Measurements from ENCODE around the gene ZNF746.
A peak's percentile ranks its signal among the peaks of the same experiment; 100 is the strongest.

DNA sequence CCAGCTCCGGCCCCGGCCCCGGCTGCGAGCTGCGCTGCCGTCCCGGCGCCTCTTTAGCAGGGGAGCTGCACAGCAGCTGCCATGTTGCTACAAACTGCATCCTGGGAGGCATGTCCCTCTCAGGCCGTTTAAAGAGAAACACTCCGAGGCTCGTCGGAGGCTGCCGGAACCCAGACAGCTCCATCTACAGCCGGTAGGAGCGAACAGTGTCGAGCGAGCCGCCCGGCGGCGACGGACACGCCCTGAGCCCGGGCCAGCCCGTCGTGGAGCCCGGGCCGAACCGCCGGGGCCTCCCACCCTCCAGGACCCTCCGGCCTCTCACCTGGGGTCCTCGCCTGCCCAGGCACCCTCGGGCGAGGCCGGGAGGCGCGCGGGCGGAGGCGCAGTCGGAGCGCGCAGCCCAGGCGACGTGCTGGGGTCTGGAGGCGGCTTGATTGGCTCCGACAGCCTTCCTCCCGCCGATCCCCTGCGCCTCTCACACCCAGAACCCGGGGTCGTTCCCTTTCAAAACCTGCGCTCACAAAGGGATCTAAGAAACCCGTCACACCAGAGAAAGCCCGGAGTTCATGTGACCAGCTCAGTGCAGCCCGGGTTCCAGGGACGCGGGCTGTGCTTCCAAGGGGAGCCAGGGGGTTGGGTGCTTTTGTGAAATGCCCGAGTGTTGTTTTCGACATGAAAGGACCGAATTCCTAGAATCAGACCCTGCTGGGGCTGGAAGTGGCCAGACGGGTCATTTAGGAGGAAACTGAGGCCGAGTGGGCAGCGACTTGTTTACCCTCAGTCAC, 36.9 kb downstream of the ZNF746 start, which contains the start of gene ZNF777:
- TF ChIP-seq, protein P1, sequence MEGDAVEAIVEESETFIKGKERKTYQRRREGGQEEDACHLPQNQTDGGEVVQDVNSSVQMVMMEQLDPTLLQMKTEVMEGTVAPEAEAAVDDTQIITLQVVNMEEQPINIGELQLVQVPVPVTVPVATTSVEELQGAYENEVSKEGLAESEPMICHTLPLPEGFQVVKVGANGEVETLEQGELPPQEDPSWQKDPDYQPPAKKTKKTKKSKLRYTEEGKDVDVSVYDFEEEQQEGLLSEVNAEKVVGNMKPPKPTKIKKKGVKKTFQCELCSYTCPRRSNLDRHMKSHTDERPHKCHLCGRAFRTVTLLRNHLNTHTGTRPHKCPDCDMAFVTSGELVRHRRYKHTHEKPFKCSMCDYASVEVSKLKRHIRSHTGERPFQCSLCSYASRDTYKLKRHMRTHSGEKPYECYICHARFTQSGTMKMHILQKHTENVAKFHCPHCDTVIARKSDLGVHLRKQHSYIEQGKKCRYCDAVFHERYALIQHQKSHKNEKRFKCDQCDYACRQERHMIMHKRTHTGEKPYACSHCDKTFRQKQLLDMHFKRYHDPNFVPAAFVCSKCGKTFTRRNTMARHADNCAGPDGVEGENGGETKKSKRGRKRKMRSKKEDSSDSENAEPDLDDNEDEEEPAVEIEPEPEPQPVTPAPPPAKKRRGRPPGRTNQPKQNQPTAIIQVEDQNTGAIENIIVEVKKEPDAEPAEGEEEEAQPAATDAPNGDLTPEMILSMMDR (IDR thresholded peaks at IDR 0.05): peak in 2 of 3 donors; percentile 26 to 61
- TF ChIP-seq POLR2A (IDR thresholded peaks at IDR 0.05): no peak

Measured in breast epithelium (tissue), 3 donors.